Myocyte (in vitro differentiated cells): ENCODE measurements around the gene ITGB7. TPM values are rescaled to one million over a fixed set of nuclear protein-coding genes. Genes with fewer than 3 reads are reported as not detected.
A peak's percentile ranks its signal among the peaks of the same experiment; 100 is the strongest.
"Not testable (repeated sequence)": the region's sequence is repeated elsewhere in the genome, so short reads cannot be mapped to it uniquely, and the experiment has no call there.

Source experiments
- DNase-seq: peaks from one replicate; pipeline ENCODE4 v3.0.0-alpha.2; 2012; ENCODE audit warnings: low read depth
- total RNA-seq: library from RNA; depleted of rRNA; stranded (reverse); fragments of >200 nt; gene quantifications from 2 replicates; pipeline ENCODE4 v1.2.3, GENCODE V29; 2014

The ITGB7 gene
- total RNA-seq, 1 donor from 2014 or later: 0.32 TPM

DNA sequence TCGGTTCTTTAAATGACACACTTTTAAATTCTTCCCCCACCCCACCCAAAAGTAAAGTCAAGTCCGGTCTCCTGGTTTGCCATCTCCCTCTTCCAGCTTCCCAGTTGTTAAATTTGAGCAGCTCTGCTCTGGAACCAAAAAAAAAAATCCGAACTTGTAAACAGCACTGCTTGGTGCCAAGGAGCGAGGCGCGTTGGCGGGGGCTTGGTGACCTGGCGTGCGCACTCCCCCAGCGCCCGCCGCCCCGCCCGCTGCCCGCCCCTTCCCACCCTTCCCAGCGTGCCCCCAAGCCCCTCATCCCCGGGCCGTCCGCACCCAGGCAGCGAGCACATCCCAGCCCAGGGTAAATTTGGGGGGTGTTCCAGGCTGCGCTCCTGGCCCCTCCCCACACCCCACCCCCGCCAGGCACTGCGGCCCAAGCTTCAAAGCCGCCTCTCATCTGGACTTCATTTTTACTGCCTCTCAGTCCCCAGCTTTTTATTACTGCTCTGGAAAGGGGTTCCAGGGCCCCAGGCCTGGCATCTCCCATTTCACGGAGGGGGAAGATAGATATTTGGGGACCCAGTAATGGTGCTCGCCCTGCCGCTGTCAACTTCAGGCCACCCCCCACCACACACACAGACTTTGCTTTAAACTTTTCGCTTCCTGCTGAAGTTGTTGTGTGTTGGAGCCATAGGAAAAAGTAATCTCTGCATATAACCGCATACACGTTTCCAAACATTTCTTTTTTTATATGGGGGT is 11.7 kb upstream of the ITGB7 start:
- DNase-seq: no peak

- no peak for DNase-seq
These were observed 10.9 kb upstream of the ITGB7 start for GRCh38 chr12:53217931-53218307.

DNA sequence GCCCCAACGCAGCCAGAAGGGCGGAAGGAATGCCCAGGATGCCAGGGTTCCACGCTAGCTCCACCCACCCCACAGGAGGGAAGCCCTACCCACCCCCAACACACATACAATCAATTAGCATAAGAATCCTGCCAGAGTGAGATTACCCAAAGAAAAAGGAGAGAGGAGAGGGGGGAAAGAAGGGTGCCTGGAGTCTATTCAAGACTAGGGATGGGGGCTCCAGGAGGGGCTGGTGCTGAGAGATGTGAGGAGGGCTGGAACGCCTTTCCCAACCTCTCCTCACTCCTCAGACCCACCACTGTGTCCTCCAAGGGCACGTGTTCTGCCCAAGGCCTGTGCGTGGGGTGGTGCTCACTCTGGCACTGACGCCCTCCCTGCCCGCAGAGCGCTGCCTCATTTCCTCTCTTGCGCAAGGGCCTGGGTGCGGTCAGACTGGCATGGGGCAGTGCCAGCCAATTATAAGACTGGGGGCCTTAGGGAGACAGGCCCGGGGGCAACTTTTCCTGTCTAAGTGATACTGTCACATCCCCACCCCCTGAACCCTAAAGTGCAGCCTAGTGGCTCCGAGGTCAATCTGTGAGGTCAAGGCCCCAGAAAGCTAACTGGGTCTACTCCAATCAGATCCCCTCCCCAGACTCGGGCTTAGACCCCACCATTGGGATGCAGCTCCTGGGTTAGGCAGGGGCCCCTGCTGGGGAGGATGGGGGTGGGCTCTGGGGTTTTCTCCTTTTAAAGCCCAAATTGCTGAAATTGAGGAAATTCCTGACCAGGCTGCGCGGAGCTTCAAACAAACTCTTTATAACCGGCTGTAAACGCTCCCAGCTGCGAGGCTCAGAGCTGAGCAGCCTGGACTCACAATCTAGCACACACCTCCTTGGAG is 10.2 kb upstream of the ITGB7 start:
- DNase-seq: no peak

DNA sequence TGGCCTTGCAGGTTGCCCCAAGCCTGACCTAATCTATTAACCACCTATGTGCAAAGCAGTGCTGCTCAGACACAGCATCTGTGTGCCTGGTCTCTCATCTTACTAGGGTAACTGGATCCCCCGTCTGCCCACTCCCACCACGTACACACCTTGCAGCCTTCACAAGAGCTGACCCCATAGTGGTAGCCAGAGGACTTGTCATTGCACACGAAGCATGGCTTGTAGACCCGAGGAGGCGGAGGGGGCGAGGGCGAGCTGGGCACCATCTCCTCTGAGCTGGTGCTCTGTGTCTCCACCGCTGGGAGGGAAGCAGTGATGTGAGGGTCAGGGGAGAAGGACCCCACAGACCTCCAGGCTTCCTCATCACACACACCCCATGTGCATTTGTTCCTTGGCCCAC is 8.4 kb upstream of the ITGB7 start:
- no peak for DNase-seq

GRCh38 chr12:53214687-53215455 is 7.8 kb upstream of the ITGB7 start:
- no peak for DNase-seq

DNA sequence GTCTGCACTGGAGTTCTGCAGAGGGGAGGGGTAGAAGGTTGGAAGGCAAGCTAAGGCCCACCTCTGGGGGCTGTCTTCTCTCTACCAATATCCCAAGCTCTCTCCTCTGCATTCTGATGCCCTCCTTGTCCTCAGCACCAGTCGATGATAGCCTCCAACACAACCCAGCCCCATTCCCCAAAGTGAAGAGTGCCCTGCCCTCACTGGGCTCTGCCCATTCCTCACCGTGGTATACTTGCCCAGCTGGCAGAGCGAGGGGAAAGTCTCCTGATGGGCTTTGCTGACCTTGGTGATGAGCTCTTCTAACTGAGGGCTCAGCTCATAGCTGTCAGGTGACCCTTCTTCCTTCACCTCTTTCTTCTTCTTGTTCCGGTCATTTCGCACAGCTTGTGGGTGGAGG is 7.2 kb upstream of the ITGB7 start:
- DNase-seq: no peak

- peak; percentile 75 for DNase-seq
These were observed 6.3 kb upstream of the ITGB7 start for GRCh38 chr12:53213348-53213747.

GRCh38 chr12:53212931-53213330 is 5.9 kb upstream of the ITGB7 start:
- DNase-seq: no peak

- no peak for DNase-seq
These were observed 4.7 kb upstream of the ITGB7 start for GRCh38 chr12:53211476-53212381.

GRCh38 chr12:53210843-53211242 is 3.8 kb upstream of the ITGB7 start:
- DNase-seq: no peak

DNA sequence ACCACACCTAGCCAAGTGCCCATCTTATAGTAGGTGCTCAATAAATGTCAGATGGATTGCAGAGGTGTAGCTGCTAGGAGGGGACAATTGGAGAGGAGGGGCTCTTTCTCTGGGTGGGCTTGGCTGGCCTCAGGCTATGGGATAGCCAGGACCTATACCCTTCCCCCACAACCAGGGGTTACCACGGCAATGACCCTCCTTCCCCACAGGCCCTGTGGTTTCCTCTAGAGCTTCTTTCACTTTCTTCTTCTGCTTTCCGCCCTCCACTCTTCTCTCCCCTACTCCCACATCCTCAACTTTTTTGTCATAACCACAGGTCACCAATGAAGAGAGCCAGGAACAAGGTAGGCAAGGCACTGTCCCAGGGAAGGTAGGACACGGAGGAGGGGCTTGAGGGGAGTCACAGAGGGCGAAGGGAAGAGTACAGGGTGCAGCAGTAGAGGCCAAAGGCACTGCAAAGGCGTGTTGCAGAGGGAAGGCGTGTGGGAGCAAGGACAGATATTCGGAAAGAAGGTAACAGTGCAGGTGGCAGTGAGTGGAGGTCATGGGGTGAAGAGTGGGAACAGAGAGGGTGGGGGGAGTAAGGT is 1.9 kb upstream of the ITGB7 start:
- DNase-seq: no peak

DNA sequence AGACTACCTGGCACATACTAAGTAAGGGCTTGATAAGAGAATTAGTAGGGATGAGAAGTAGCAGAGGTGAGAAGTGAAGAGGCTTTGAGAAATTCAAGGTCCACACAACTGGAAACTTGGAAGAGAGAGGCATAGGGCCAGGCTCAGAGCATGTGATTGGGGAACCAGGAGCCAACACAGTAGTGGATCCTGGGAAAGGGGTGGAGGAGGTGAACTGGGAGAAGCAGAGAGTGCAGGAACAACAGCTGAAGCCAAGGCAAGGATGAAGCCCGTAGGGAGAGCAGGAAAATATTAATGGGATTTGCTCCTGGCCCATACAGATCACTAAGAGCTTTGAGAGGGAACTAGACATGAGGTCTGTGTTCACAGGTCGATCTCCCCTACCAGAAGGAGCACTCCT is 1.4 kb upstream of the ITGB7 start:
- DNase-seq: no peak

DNA sequence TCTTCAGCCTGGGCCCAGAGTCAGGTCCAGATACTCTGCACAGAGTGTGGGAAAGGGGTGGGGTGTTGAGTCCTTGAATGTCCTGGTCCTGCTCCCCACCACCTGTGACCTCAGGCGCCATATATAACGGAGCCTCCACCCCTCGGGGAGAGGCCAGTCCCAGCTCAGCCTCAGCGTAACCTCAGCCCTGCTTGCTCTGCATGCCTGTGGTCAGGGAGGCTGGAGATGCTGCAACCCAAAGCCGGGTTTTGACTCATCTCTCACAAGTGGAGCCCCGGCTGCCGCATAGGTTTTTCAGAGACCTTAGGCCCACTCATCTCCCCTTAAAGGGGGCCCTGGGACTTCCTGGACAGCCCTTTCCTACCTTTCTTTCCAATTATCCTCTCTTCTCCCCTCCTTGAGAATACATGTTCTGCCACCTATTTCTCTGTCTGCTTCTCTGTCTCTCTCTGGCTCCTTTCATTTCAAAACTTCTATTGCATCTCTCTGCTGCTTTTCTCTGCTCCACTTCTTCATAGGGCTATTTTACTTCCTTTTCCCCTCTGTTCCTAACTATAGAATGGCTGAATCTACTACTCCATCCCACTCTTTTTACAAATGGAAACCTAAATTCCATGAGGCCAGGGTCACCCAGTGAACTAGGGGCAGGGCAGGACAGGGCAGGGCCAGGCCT is 1.2 kb downstream of the ITGB7 start:
- peak; percentile 96 for DNase-seq

GRCh38 chr12:53204351-53204750 is 2.7 kb downstream of the ITGB7 start:
- no peak for DNase-seq

- not testable (repeated sequence) for DNase-seq
These were observed 4.7 kb downstream of the ITGB7 start for GRCh38 chr12:53202316-53202715.

DNA sequence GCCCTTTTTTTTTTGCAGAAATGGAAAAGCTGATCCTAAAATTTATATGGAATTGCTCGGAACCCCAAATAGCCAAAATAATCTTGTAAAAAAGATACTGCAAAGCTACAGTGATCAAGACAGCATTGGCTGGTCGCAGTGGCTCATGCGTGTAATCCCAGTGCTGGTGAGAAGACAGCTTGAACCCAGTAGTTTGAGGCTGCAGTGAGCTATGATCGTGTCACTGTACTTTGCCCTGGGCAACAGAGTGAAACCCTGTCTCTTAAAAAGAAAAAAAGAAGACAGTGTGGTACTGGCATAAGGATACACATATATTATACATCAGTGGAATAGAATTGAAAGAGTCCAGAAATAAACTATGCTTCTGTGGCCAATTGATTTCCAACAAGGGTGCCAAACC is 5.4 kb downstream of the ITGB7 start:
- no peak for DNase-seq

GRCh38 chr12:53201177-53201541 is 5.9 kb downstream of the ITGB7 start:
- DNase-seq: no peak

- DNase-seq: no peak
These were observed 6.4 kb downstream of the ITGB7 start for GRCh38 chr12:53200458-53201176.

- no peak for DNase-seq
These were observed 7.0 kb downstream of the ITGB7 start for GRCh38 chr12:53200107-53200457.
